ENCODE results near the gene AMFR. TPM values are rescaled to one million over a fixed set of nuclear protein-coding genes. Genes with fewer than 3 reads are reported as not detected.

Gene AMFR
- total RNA-seq, 2 experiments from 2014 or later, result 45.0 to 45.1 TPM

DNA sequence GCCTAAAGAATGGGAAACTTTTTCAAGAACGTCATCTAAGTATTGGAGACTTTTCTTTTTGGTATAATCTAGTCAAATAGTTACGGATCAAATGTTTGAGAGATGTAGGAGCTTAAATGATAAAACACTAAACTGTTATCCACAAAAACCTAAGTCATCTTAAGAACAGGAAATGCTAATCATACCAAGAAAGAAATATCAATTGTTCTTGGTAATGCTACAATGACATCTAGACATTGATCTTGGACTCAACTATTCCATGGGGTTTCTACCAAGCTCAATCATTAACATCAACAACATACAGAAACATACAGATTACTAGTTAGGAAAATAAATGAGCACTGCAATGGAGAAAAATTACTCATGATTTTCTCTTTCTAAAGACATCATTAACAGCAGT is 21.9 kb upstream of the AMFR start:
- Mint-ChIP-seq H3K27ac (peak overlapping the region; percentile 78), H3K36me3 (peaks cover 28% of the 10 kb centered on the region), H3K4me3 (no peak overlapping the region), H3K4me1 (peaks cover 28% of the 10 kb centered on the region), H3K9me3 (no peaks in the 10 kb centered on the region), H3K27me3 (no peaks in the 10 kb centered on the region)
- DNase-seq, result no peak

- peaks cover 6% of the 10 kb centered on the region for H3K4me1 Mint-ChIP-seq
- H3K9me3 Mint-ChIP-seq, result no peaks in the 10 kb centered on the region
- DNase-seq, result no peak
- H3K27me3 Mint-ChIP-seq, result no peaks in the 10 kb centered on the region
- no peak overlapping the region for H3K4me3 Mint-ChIP-seq
- H3K36me3 Mint-ChIP-seq, result peaks cover 26% of the 10 kb centered on the region
- H3K27ac Mint-ChIP-seq, result no peak overlapping the region
Observed at GRCh38 chr16:56438038-56438437, 12.7 kb upstream of the AMFR start.

- Mint-ChIP-seq H3K27ac (no peak overlapping the region), H3K9me3 (no peaks in the 10 kb centered on the region), H3K4me3 (no peak overlapping the region), H3K36me3 (peaks cover 27% of the 10 kb centered on the region), H3K4me1 (peaks cover 3% of the 10 kb centered on the region), H3K27me3 (no peaks in the 10 kb centered on the region)
- DNase-seq, result no peak
Observed at GRCh38 chr16:56436258-56436657, 10.9 kb upstream of the AMFR start.

- no peak overlapping the region for H3K27ac Mint-ChIP-seq
- peaks cover 19% of the 10 kb centered on the region for H3K36me3 Mint-ChIP-seq
- H3K9me3 Mint-ChIP-seq, result no peaks in the 10 kb centered on the region
- DNase-seq, result no peak
- peaks cover 27% of the 10 kb centered on the region for H3K4me1 Mint-ChIP-seq
- H3K27me3 Mint-ChIP-seq, result no peaks in the 10 kb centered on the region
- no peak overlapping the region for H3K4me3 Mint-ChIP-seq
Observed at GRCh38 chr16:56428091-56428490, 2.7 kb upstream of the AMFR start.

DNA sequence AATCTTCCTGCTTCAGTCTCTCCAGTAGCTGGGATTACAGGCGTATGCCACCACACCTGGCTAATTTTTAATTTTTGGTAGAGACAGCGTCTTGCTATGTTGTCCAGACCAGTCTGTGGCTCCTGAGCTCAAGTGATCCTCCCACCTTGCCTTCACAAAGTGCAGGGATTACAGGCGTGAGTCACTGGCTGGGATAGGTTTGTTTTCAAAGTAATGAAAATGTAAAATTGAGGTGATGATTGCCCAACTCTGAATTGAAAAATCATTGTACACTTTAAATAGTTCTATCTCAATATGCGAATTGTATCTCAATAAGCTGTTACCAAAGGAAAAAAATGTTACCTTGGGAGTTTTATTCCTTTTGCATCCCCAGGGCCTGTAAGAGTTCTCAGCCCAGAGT is 1.2 kb upstream of the AMFR start:
- Mint-ChIP-seq H3K9me3 (no peaks in the 10 kb centered on the region), H3K36me3 (peaks cover 12% of the 10 kb centered on the region), H3K4me3 (peak overlapping the region; percentile 65), H3K27ac (no peak overlapping the region), H3K4me1 (peaks cover 41% of the 10 kb centered on the region), H3K27me3 (no peaks in the 10 kb centered on the region)
- no peak for DNase-seq

- no peak overlapping the region for H3K27ac Mint-ChIP-seq
- no peaks in the 10 kb centered on the region for H3K9me3 Mint-ChIP-seq
Observed at GRCh38 chr16:56424791-56425438, 430 bp downstream of the AMFR start.

GRCh38 chr16:56424404-56424764 is 961 bp downstream of the AMFR start:
- Mint-ChIP-seq H3K4me1 (peaks cover 48% of the 10 kb centered on the region), H3K36me3 (peaks cover 6% of the 10 kb centered on the region)

More at GRCh38 chr16:56424791-56425438, 430 bp downstream of the AMFR start:
- Mint-ChIP-seq H3K27me3 (no peaks in the 10 kb centered on the region), H3K4me3 (peak overlapping the region; percentile 89), H3K36me3 (peaks cover 6% of the 10 kb centered on the region), H3K4me1 (peaks cover 48% of the 10 kb centered on the region)
- peak; percentile 57 for DNase-seq

GRCh38 chr16:56423584-56424403 is 1.6 kb downstream of the AMFR start:
- H3K4me1 Mint-ChIP-seq, result peaks cover 48% of the 10 kb centered on the region

More at GRCh38 chr16:56424404-56424764, 961 bp downstream of the AMFR start:
- Mint-ChIP-seq H3K27ac (peak overlapping the region; percentile 79), H3K4me3 (peak overlapping the region; percentile 89), H3K9me3 (no peaks in the 10 kb centered on the region), H3K27me3 (no peaks in the 10 kb centered on the region)
- DNase-seq, result no peak

DNA sequence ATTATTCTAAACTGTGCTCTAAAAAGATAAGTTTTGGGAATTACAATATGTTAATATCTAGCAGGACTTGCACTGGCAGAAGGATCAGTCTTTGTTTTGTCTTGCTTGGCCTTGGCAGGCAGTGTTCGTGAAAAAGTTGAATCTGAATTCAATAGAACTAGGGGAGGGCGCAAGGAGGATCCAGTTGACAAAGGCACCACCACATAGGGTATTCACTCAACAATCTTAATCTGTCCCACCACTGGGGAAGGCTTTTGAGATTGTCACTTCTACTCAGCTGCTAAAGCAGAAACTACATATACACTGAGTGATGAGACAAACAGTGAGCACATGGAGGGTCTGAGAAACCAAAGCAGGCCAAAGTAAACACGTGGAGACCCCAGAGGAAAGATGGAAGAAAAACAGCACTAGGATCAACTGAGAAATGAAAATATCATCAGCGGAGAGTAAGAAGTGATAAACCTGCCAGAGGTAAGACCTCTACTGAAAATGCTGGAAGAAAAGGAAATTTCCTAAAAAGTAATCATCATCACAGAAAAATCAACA is 2.4 kb downstream of the AMFR start:
- Mint-ChIP-seq H3K9me3 (no peaks in the 10 kb centered on the region), H3K27ac (no peak overlapping the region), H3K4me1 (peaks cover 43% of the 10 kb centered on the region), H3K36me3 (peaks cover 6% of the 10 kb centered on the region), H3K27me3 (no peaks in the 10 kb centered on the region), H3K4me3 (peak overlapping the region; percentile 5)
- DNase-seq, result no peak

More at GRCh38 chr16:56423584-56424403, 1.6 kb downstream of the AMFR start:
- Mint-ChIP-seq H3K36me3 (peaks cover 6% of the 10 kb centered on the region), H3K9me3 (no peaks in the 10 kb centered on the region), H3K27me3 (no peaks in the 10 kb centered on the region), H3K4me3 (peak overlapping the region; percentile 89), H3K27ac (peak overlapping the region; percentile 79)
- no peak for DNase-seq

- H3K36me3 Mint-ChIP-seq, result peaks cover 6% of the 10 kb centered on the region
- H3K27ac Mint-ChIP-seq, result no peak overlapping the region
- H3K4me1 Mint-ChIP-seq, result peaks cover 40% of the 10 kb centered on the region
- H3K4me3 Mint-ChIP-seq, result no peak overlapping the region
- DNase-seq, result no peak
- no peaks in the 10 kb centered on the region for H3K27me3 Mint-ChIP-seq
- no peaks in the 10 kb centered on the region for H3K9me3 Mint-ChIP-seq
Observed at GRCh38 chr16:56421976-56422669, 3.2 kb downstream of the AMFR start.

DNA sequence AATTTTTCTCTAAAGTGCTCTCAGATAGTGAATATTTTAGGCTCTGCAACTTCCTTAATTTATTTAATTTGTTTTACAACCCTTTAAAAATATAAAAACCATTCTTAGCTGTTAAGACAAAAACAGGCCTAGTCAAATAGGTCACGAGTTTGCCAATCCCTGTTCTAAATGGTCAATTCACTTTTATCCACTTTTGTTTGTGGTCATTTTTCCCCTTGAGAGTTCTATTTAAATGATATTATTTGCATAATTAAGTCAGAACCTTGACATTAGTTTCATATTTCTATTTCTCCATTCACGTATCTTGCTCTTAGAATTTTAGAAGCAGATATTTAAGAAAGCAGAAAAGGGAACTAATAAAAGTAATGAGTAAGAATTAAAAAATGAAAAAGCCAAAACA is 4.0 kb downstream of the AMFR start:
- no peaks in the 10 kb centered on the region for H3K9me3 Mint-ChIP-seq
- H3K4me1 Mint-ChIP-seq, result peaks cover 38% of the 10 kb centered on the region
- no peaks in the 10 kb centered on the region for H3K27me3 Mint-ChIP-seq
- H3K36me3 Mint-ChIP-seq, result peaks cover 6% of the 10 kb centered on the region
- H3K4me3 Mint-ChIP-seq, result no peak overlapping the region
- no peak overlapping the region for H3K27ac Mint-ChIP-seq
- no peak for DNase-seq

GRCh38 chr16:56420613-56421012 is 4.7 kb downstream of the AMFR start:
- peaks cover 37% of the 10 kb centered on the region for H3K4me1 Mint-ChIP-seq
- no peak overlapping the region for H3K4me3 Mint-ChIP-seq
- peaks cover 6% of the 10 kb centered on the region for H3K36me3 Mint-ChIP-seq
- H3K27ac Mint-ChIP-seq, result no peak overlapping the region
- no peak for DNase-seq
- no peaks in the 10 kb centered on the region for H3K27me3 Mint-ChIP-seq
- H3K9me3 Mint-ChIP-seq, result no peaks in the 10 kb centered on the region

GRCh38 chr16:56419740-56420548 is 5.4 kb downstream of the AMFR start:
- Mint-ChIP-seq H3K4me1 (peaks cover 43% of the 10 kb centered on the region), H3K27me3 (no peaks in the 10 kb centered on the region), H3K27ac (no peak overlapping the region), H3K36me3 (peaks cover 6% of the 10 kb centered on the region), H3K9me3 (no peaks in the 10 kb centered on the region), H3K4me3 (no peak overlapping the region)
- no peak for DNase-seq

GRCh38 chr16:56417138-56417537 is 8.2 kb downstream of the AMFR start:
- no peak overlapping the region for H3K4me3 Mint-ChIP-seq
- DNase-seq, result no peak
- no peaks in the 10 kb centered on the region for H3K9me3 Mint-ChIP-seq
- no peaks in the 10 kb centered on the region for H3K27me3 Mint-ChIP-seq
- peaks cover 5% of the 10 kb centered on the region for H3K36me3 Mint-ChIP-seq
- peaks cover 28% of the 10 kb centered on the region for H3K4me1 Mint-ChIP-seq
- H3K27ac Mint-ChIP-seq, result no peak overlapping the region

Measured in activated naive CD8-positive, alpha-beta T cell treated with anti-CD3 and anti-CD28 coated beads for 36 hours (primary cell).